RWPE2 (cell line): ENCODE measurements around the gene TMOD3.
A peak's percentile ranks its signal among the peaks of the same experiment; 100 is the strongest.

Experiments used
- ATAC-seq: fragments of 200-7000 bp; cut with Tn5 transposase; 3 replicates; pipeline ENCODE4 v1.9.1; 2021; ENCODE audit warnings: low read depth
- DNase-seq: peaks from one replicate; pipeline ENCODE4 v3.0.0-alpha.2; 2020; ENCODE audit warnings: low spot score
- H3K27ac ChIP-seq: fragments of 450-650 bp; 2 replicates; pipeline ENCODE4 v1.5.1; 2017; ENCODE audit warnings: mild to moderate bottlenecking; ENCODE audit not compliant: poor library complexity, severe bottlenecking
- H3K27me3 ChIP-seq: fragments of 250-450 bp; sonication (Bioruptor Pico); 2 replicates; pipeline ENCODE4 v1.5.1; 2021; ENCODE audit warnings: mild to moderate bottlenecking, moderate library complexity; ENCODE audit not compliant: insufficient read depth, poor library complexity, severe bottlenecking
- H3K36me3 ChIP-seq: fragments of 250-450 bp; sonication (Bioruptor Pico); 2 replicates; pipeline ENCODE4 v1.5.1; 2020; ENCODE audit warnings: low read depth, mild to moderate bottlenecking, moderate library complexity
- H3K4me1 ChIP-seq: fragments of 250-450 bp; sonication (Bioruptor Pico); 2 replicates; pipeline ENCODE4 v1.5.1; 2021; ENCODE audit warnings: mild to moderate bottlenecking, moderate library complexity; ENCODE audit not compliant: insufficient read depth, poor library complexity, severe bottlenecking
- H3K4me3 ChIP-seq: fragments of 250-450 bp; sonication (Bioruptor Pico); 2 replicates; pipeline ENCODE4 v1.5.1; 2021; ENCODE audit warnings: mild to moderate bottlenecking, moderate library complexity; ENCODE audit not compliant: severe bottlenecking
- H3K9me3 ChIP-seq: fragments of 250-450 bp; sonication (Bioruptor Pico); 2 replicates; pipeline ENCODE4 v1.5.1; 2021; ENCODE audit warnings: mild to moderate bottlenecking, moderate library complexity; ENCODE audit not compliant: severe bottlenecking
- CTCF ChIP-seq: fragments of 450-650 bp; IDR thresholded peaks from one replicate; pipeline ENCODE4 v1.5.1; 2017; ENCODE audit warnings: mild to moderate bottlenecking, moderate library complexity; ENCODE audit not compliant: poor library complexity, severe bottlenecking

TMOD3 gene

GRCh38 chr15:51912528-51912927 is 83.1 kb downstream of the TMOD3 start:
- no peak for ATAC-seq
- Histone ChIP-seq H3K4me3 (no peak overlapping the region), H3K27ac (no peak overlapping the region), H3K27me3 (no peaks in the 10 kb centered on the region), H3K9me3 (no peaks in the 10 kb centered on the region), H3K36me3 (peaks cover 98% of the 10 kb centered on the region), H3K4me1 (no peaks in the 10 kb centered on the region)
- no peak for DNase-seq
- no peak for TF ChIP-seq CTCF

GRCh38 chr15:51917493-51917892 is 88.0 kb downstream of the TMOD3 start:
- Histone ChIP-seq H3K27ac (no peak overlapping the region), H3K27me3 (no peaks in the 10 kb centered on the region), H3K4me3 (no peak overlapping the region), H3K4me1 (no peaks in the 10 kb centered on the region), H3K9me3 (no peaks in the 10 kb centered on the region), H3K36me3 (peaks cover 97% of the 10 kb centered on the region)
- peak; percentile 75 for TF ChIP-seq CTCF
- DNase-seq (no peak), ATAC-seq (peak; percentile 88)

- no peaks in the 10 kb centered on the region for H3K4me1 ChIP-seq
- DNase-seq (no peak), ATAC-seq (peak; percentile 35; the same call in 1 of the 3 replicates)
- peaks cover 88% of the 10 kb centered on the region for H3K36me3 ChIP-seq
- no peak for TF ChIP-seq CTCF
- no peaks in the 10 kb centered on the region for H3K27me3 ChIP-seq
- no peak overlapping the region for H3K27ac ChIP-seq
- no peaks in the 10 kb centered on the region for H3K9me3 ChIP-seq
- H3K4me3 ChIP-seq = no peak overlapping the region
Measured at GRCh38 chr15:51924156-51925068, 95.0 kb downstream of the TMOD3 start.

- peaks cover 83% of the 10 kb centered on the region for H3K36me3 ChIP-seq
- TF ChIP-seq CTCF = no peak
Measured at GRCh38 chr15:51926809-51927208, 97.4 kb downstream of the TMOD3 start.

GRCh38 chr15:51931016-51931415 is 101.6 kb downstream of the TMOD3 start:
- H3K36me3 ChIP-seq = peaks cover 64% of the 10 kb centered on the region
- ATAC-seq (no peak), DNase-seq (no peak)
- no peaks in the 10 kb centered on the region for H3K27me3 ChIP-seq
- no peak for TF ChIP-seq CTCF
- H3K4me1 ChIP-seq = peaks cover 5% of the 10 kb centered on the region
- no peak overlapping the region for H3K4me3 ChIP-seq
- H3K9me3 ChIP-seq = no peaks in the 10 kb centered on the region
- H3K27ac ChIP-seq = peak overlapping the region; percentile 29

More at GRCh38 chr15:51926809-51927208, 97.4 kb downstream of the TMOD3 start:
- H3K9me3 ChIP-seq = no peaks in the 10 kb centered on the region
- DNase-seq = no peak
- ATAC-seq = no peak
- H3K27ac ChIP-seq = no peak overlapping the region
- peaks cover 5% of the 10 kb centered on the region for H3K4me1 ChIP-seq
- no peak overlapping the region for H3K4me3 ChIP-seq
- H3K27me3 ChIP-seq = no peaks in the 10 kb centered on the region
